DOHH2 (cell line): Measurements from ENCODE around the gene WDR31.

ENCODE experiments used
- H3F3A ChIP-seq: fragments of 200-600 bp; sonication (generic), shearing (Covaris generic); 2 replicates; pipeline ENCODE4 v1.6.0; 2016; ENCODE audit warnings: antibody characterized with exemption, mild to moderate bottlenecking; ENCODE audit not compliant: control insufficient read depth, insufficient read depth
- H3K27ac ChIP-seq: fragments of 200-600 bp; sonication (generic); 2 replicates; pipeline ENCODE4 v1.5.1; 2014; ENCODE audit warnings: low read depth, mild to moderate bottlenecking, low read length, moderate library complexity
- H3K27me3 ChIP-seq: fragments of 200-600 bp; sonication (generic); 2 replicates; pipeline ENCODE4 v1.6.1; 2014; ENCODE audit warnings: mild to moderate bottlenecking, low read length, mixed read lengths; ENCODE audit not compliant: control insufficient read depth
- H3K36me3 ChIP-seq: fragments of 200-600 bp; sonication (generic); 2 replicates; pipeline ENCODE4 v1.6.1; 2014; ENCODE audit warnings: mild to moderate bottlenecking, low read length, moderate library complexity, mixed read lengths; ENCODE audit not compliant: control insufficient read depth
- H3K4me1 ChIP-seq: fragments of 200-600 bp; sonication (generic); 2 replicates; pipeline ENCODE4 v1.6.1; 2014; ENCODE audit warnings: mild to moderate bottlenecking, low read length, mixed read lengths; ENCODE audit not compliant: control insufficient read depth
- H3K4me2 ChIP-seq: fragments of 200-600 bp; sonication (generic); 2 replicates; pipeline ENCODE4 v1.6.0; 2014; ENCODE audit warnings: mild to moderate bottlenecking, low read length, moderate library complexity
- H3K4me3 ChIP-seq: fragments of 200-600 bp; sonication (generic); 2 replicates; pipeline ENCODE4 v1.5.1; 2014; ENCODE audit warnings: mild to moderate bottlenecking, low read length, mixed read lengths
- H3K79me2 ChIP-seq: fragments of 200-600 bp; sonication (generic); 2 replicates; pipeline ENCODE4 v1.6.1; 2014; ENCODE audit warnings: mild to moderate bottlenecking, low read length, mixed read lengths; ENCODE audit not compliant: control insufficient read depth
- H3K9me2 ChIP-seq: fragments of 200-600 bp; sonication (generic); replicated peaks from 2 replicates; pipeline ENCODE4 v1.6.1; 2014; ENCODE audit warnings: mild to moderate bottlenecking, low read length, mixed read lengths; ENCODE audit not compliant: control insufficient read depth
- H3K9me3 ChIP-seq: fragments of 200-600 bp; sonication (generic); 2 replicates; pipeline ENCODE4 v1.6.1; 2014; ENCODE audit warnings: antibody characterized with exemption, low read length, mixed read lengths; ENCODE audit not compliant: control insufficient read depth, insufficient read depth
- H4K20me1 ChIP-seq: fragments of 200-600 bp; sonication (generic); 2 replicates; pipeline ENCODE4 v1.6.0; 2014; ENCODE audit warnings: low read depth, mild to moderate bottlenecking, antibody characterized with exemption, low read length, moderate library complexity; ENCODE audit not compliant: control insufficient read depth, insufficient read depth
- CTCF ChIP-seq: fragments of 200-600 bp; sonication (generic); IDR thresholded peaks from one replicate; pipeline ENCODE4 v1.5.1; 2014; ENCODE audit warnings: antibody characterized with exemption, mild to moderate bottlenecking, low read depth, low read length; ENCODE audit not compliant: poor library complexity, severe bottlenecking
- EZH2phosphoT487 ChIP-seq: fragments of 200-600 bp; sonication (generic); IDR thresholded peaks from 2 replicates; pipeline ENCODE4 v1.6.1; 2017; ENCODE audit warnings: borderline replicate concordance, mild to moderate bottlenecking, antibody characterized with exemption, low read length, moderate library complexity, mixed read lengths

WDR31 gene

GRCh38 chr9:113310538-113310937 is 29.5 kb downstream of the WDR31 start:
- no peaks in the 10 kb centered on the region for H3K79me2 ChIP-seq
- no peaks in the 10 kb centered on the region for H3K4me1 ChIP-seq
- peaks cover 3% of the 10 kb centered on the region; the same call in 1 of the 2 replicates for H3K27me3 ChIP-seq
- no peaks in the 10 kb centered on the region for H3K36me3 ChIP-seq
- no peaks in the 10 kb centered on the region for H3K9me2 ChIP-seq
- H3K9me3 ChIP-seq = no peaks in the 10 kb centered on the region
- TF ChIP-seq EZH2phosphoT487 (no peak), CTCF (no peak)
- H3F3A ChIP-seq = no peaks in the 10 kb centered on the region
- no peak overlapping the region for H3K4me2 ChIP-seq
- H4K20me1 ChIP-seq = no peaks in the 10 kb centered on the region
- H3K4me3 ChIP-seq = no peak overlapping the region
- H3K27ac ChIP-seq = no peak overlapping the region

GRCh38 chr9:113309204-113309813 is 30.8 kb downstream of the WDR31 start:
- H3K27me3 ChIP-seq = no peaks in the 10 kb centered on the region
- H4K20me1 ChIP-seq = no peaks in the 10 kb centered on the region
- H3K9me3 ChIP-seq = no peaks in the 10 kb centered on the region
- no peak overlapping the region for H3K27ac ChIP-seq
- TF ChIP-seq EZH2phosphoT487 (no peak), CTCF (peak; percentile 63)
- H3K36me3 ChIP-seq = no peaks in the 10 kb centered on the region
- H3K9me2 ChIP-seq = no peaks in the 10 kb centered on the region
- no peaks in the 10 kb centered on the region for H3F3A ChIP-seq
- H3K79me2 ChIP-seq = no peaks in the 10 kb centered on the region
- no peak overlapping the region for H3K4me3 ChIP-seq
- H3K4me1 ChIP-seq = no peaks in the 10 kb centered on the region
- H3K4me2 ChIP-seq = no peak overlapping the region

GRCh38 chr9:113307396-113307975 is 32.6 kb downstream of the WDR31 start:
- Histone ChIP-seq H3K9me3 (no peaks in the 10 kb centered on the region), H3K36me3 (no peaks in the 10 kb centered on the region), H3K4me1 (no peaks in the 10 kb centered on the region), H3K27ac (no peak overlapping the region), H3K27me3 (peaks cover 8% of the 10 kb centered on the region; the same call in 1 of the 2 replicates), H3K79me2 (no peaks in the 10 kb centered on the region), H3K4me2 (no peak overlapping the region), H4K20me1 (no peaks in the 10 kb centered on the region), H3K9me2 (no peaks in the 10 kb centered on the region), H3K4me3 (no peak overlapping the region), H3F3A (no peaks in the 10 kb centered on the region)
- TF ChIP-seq CTCF (no peak), EZH2phosphoT487 (no peak)
